COR-L47 (cell line): ENCODE data around the gene FAM131C.
"Not testable (repeated sequence)": the region's sequence is repeated elsewhere in the genome, so short reads cannot be mapped to it uniquely, and the experiment has no call there.

Experiments
- DNase-seq: peaks from one replicate; lab custom pipeline; 2025; lab: John Stamatoyannopoulos, UW

Gene FAM131C

DNA sequence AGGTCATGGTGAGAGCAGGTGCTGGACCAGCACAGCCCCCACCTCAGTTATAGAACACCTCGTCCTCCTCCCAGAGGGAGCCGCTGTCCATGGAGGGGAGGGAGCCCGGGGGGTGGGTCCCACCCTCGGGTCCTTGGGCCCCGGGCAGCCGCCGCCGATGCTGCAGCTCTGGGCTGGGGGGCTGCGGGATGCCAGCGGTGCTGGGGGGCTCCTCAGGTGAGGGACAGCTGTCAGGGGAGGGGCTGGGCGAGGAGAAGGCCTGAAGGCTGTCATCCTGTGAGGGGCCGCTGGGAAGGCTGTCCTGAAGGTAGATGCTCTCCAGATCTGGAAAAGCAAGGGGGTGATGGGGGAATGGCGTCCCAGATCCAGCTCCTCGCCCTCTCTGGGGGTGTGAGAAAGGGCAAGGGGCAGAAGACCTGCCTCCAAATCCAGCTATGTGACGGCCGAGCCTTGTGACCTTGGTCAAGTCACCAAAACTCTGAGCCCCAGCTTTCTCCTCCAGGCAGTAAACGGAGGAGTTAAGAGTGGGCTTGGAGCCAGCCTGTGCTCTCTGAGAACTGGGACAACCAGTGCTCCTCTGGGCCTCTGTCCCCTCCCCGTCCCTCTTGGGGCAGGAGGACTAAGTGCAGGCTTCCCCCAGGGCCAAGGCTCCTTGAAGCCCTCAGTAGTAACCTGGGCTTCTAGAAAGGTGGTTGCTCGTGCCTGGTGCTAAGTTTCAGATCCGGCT, 14.9 kb downstream of the FAM131C start:
- DNase-seq = not testable (repeated sequence)

DNA sequence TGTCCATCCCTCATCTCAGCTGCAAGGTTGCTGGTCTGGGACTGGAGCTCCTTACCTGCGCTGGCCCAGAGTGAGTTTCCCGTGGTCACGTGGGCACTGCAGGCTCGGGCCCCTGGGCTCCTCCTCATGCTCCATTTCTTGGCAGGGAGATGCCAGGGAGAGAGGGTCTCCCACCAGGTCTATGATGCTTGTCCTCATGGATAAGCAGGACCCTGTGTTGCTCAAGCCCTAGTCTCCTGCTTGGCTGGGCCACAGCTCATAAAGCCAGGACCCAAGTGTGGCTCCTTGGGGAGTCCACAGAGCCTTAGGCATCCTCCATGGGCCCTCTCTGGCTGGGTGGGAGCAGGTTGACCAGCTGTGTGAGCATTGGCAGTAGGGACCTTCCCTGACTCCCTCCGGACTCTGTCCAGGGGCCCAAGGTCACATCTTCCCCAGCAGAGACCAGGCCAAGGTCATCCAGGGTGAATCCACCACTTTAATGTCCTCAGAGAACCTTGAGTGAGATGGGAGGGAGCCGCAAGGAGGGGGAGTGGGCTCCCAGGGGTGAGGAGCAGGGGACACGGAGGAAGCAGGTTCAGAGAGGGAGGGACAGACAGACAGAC, 16.0 kb downstream of the FAM131C start:
- not testable (repeated sequence) for DNase-seq

DNA sequence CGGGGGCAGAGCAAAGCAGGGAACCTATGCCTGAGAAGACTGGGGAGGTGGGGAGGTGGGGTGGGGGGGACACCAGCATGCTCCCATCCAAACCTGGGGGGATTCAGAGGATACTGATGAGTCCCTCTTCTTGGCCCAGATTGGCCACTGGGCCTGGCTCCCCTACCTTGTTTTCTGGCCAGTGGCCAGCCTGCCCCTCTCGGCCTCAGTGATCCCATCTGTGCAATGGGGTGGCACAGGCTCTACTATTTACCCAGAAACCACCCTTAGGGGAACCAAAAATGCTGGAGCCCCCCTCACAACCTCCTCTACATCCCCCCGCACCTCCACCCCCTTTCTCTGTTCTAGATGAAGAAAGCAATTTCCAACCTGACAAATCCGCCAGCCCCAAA, 16.9 kb downstream of the FAM131C start:
- DNase-seq = not testable (repeated sequence)

DNA sequence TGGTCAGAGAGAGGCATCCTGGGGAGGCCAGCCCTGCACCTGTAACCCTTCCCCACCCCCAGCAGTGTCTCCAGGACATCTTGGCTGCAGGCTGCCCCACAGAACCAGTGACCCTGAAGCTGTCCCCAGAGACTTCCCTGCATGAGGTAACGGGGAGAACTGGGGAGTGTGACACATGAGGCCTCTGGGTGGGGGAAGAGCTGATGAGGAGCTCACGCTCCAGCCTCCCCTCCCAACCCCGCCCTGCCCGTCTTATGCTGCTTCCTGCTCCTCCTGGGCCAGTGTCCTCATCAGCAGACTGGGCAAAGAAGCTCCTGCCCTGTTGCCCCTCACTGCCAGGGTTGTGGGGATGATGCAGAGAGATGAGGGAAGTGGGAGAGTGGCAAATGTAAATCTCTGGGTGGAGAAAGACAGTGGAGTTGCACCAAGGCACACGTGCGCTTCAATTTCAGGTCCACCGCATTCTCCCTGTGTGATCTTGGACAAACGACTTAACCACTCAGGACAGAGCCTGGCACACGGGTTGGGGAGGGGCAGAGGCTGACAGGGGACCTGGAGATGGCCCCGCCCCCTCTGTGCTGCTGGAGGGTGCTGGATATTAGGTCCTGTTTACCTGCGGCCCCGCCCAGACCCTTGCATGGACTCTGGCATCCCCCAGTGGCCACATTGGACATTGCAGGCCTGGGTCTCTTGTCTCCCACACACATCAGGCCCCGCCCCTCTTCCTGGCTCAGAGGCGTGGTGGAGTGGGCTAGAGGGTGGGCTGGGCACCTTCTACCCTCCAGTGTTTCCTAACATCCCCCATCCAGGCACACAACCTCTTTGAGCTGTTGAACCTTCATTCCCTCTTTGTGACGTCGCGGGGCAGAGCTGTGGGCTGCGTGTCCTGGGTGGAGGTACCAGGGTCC, 17.6 kb downstream of the FAM131C start:
- peak; percentile 92 for DNase-seq

DNA sequence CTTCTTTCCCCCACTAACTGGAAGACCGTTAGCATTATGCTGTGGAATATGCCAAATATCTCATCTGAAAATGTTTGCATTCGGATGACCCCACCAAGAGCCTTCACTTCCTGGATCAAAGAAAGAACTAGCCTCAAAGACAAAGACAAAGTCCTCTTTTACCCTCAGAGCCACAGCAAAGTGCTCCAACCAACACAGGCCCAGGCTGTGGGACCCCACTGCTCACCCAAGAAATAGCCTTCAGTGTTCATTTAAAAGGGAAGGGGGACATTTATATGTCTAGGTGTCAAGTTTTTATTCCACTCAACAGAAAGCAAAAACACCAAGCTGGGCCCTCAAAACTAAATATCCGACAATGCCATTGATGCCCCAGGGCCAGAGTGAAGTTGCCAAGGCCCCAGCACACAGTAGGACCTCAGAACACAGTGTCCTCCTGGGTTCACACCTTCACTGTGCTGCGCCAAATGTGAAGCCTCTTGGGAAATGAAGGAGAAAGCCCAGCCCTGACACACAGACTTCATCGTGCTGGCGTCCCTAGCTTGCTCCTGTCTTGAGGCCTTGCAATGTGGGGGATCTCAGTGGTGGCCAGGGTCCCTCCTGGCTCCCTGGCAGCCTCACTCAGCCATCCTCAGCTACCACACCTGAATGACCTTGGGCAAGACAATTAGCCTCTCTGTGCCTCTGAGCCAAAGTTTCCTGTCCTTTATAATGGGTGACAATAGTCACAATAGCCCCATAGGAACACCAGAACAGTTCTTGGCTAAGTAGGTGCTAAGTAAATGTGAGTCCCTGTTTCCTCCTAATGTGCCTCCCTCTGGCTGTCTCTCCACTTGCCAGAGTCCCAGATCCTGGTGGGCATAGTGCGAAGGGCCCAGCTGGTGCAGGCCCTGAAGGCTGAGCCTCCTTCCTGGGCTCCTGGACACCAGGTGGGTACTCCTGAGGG, 18.6 kb downstream of the FAM131C start:
- DNase-seq = no peak

DNA sequence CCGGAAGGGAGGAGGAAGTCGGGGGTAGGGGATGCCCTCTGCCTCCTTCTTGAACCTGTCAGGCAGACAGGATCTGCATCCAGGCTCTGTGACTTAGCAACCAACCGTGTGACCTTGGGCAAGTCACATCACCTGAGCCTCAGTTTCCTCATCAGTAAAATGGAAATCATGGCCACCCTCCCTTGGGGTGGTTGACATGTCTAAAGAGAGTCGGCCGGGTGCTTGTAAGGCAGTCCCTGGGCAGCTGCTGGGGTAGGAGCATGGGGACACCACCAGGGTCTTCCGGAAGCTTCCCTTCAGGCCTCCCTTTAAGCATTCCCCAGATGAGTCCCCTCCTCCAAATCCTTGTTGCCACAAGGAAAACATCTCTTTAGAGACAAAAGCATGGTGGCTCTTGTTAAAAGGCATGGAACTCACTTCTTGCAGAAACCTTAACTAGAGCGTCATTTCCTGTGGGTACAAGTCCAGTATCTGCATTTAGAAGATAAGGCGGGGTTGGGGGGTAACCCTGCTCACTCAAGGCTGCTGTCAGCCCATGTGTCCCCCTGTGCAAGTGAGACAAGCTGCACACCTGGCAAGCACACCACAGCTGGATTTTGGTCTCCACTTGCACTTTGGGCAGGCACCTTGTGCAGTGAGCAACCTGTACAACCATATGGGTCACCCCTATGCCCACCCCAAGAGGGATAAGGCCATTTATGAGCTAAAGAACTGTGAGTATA, 19.5 kb downstream of the FAM131C start:
- no peak for DNase-seq

DNA sequence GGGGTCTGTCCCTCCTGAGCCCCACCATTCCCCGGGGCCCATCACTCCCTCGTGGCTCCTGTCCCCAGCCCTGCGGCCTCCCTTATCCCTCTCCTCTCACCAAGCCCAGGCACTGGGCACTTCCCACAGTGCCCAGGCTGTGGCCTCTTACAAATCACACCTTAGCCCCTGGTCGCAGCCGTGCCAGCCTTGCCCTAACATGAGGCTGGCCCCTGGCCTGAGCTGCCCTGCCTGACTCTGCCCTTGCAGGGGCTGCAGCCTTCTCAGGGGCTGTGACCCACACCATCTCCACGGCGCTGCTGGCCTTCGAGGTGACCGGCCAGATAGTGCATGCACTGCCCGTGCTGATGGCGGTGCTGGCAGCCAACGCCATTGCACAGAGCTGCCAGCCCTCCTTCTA, 21.5 kb downstream of the FAM131C start:
- not testable (repeated sequence) for DNase-seq

DNA sequence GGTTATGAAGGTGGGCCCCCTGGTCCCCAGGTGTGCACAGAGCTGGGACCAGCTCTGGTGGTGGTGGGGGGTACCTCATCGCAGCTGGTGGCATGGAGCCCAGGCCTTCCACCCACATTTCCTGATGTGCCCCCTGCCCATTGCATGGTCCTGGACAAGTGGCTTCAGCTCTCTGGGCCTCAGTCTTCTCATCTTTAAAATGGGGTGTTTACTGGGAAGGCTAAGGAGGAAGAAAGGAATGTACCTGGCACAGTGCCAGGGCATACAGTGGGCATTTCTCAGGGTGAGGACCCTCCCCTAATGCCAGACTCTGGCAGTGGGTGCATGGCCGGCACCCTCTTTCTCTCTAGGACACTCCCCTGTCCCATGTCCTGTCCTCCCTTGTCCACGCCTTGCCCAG, 22.4 kb downstream of the FAM131C start:
- no peak for DNase-seq

DNA sequence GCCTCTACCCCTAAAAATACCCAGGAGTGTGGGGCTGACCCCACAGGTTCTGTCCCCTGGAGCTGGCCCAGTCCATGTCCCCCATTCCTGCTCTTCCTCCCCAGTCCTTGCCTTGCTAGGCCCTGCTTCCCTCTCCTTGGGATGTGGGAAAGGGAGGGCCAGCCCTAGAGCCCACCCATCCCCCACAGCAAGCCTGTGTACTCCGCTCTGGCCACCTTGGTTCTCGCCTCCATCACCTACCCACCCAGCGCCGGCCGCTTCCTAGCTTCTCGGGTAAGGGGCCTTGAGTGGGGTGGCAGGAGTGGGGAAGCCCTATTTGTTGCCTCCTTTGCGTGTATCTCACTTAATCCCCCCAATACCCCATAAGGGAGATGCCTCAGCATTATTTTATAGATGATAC, 23.1 kb downstream of the FAM131C start:
- no peak for DNase-seq

DNA sequence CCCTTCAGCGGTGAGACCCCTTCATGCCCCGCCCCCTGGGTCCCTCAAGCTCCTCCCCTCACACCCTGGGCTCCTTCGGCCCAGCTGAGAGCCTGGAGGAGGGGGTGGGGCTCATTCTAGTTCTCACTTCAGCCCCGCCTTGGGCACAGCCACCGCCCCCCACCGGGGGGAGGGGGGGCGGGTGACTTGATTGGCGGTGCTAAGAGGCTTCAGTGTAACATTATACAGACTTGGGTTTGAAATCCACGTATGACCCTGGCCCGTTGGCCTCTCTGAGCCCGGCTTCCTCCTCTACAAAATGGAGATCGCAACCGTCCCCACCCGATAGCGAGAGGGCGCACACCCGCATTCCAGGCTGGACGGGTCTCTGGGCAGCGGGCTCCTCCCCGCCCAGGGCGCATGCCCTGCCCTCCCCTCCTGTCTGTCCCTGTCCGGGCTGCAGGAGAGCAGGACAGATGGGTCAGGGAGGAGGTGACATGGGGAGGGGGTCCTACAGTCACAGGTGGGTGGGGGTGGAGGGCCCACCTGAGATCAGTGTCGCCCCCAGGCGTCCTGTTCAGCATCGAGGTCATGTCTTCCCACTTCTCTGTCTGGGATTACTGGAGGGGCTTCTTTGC, 24.8 kb downstream of the FAM131C start:
- no peak for DNase-seq

DNA sequence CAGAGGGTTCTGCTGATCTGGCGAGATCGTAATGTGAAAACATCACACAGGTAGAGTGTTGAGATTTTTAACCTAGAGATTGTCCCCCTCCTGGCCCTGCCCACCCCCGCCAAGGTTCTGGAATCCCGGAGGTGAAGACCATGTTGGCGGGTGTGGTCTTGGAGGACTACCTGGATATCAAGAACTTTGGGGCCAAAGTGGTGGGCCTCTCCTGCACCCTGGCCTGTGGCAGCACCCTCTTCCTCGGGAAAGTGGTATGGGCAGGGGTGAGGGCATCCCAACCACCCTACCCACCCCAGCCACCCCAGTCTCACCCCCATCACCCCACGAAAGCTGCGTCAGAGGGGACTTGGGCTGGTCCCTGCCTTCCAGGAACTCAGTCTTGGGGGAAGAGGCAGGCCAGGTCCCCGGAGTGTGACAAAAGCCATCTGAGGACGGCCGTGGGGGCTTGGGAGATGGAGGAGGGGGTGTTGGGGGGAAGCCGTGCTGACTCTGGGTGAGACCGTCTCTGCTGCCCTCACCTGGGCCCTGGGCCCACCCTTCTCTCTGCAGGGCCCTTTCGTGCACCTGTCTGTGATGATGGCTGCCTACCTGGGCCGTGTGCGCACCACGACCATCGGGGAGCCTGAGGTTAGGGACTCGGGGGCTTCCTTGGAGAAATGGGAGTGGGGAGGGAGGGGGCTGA, 25.5 kb downstream of the FAM131C start:
- DNase-seq = no peak

DNA sequence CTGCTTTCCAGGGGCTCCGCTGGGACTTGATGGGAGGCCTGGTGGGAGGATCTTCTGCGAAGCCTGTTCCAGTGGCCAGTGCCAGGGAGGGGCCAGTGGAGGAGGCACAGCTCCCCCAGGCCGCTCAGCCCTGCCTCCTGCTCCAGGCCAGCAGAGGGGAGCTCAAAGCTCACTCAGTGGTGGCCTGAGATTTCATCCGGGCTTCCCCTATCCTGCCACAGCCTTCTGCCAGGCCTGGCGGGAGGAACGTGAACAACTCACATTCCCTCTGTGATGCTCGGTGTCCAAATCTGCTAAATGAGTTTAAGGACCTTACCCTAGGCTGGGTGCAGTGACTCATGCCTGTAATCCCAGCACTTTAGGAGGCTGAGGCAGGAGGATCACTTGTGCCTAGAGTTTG, 26.6 kb downstream of the FAM131C start:
- no peak for DNase-seq

DNA sequence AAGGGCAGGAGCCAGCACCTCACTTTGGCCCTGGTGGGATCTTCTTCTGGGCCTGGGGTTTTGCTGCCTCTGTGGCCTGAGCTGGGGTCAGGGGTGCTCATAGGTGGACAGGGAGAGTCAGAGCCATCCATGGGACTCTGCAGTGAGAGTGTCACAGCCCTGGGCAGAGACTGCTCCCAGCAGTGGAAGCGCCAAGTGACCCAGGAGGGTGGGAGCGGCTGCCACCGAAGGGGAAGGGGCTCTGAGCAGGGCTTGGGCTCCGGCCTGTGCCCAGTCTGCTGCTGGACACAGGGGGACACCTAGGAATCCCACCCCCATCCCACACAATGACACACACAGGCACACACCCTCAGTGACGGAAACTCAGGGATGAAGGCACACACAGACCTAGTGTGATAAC, 29.5 kb downstream of the FAM131C start:
- DNase-seq = no peak

DNA sequence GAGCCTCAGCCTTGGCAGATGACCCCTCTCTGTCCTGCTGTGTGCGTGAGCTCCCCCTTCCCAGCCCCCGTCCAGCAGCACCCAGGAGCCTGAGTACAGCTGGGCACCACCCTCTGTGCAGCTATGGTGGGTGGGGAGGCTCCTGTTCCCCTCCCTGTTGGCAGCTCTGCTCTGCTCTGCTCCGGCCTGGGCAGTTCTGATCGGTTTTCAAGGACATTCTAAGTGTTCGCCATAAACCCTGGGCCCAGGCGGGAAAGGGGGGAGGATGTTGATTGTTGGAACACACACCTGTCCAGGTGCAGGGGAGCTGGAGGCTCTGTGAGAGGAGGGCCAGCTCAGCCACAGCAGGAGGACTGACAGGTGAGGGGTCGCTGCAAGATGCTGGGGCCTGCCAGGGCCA, 29.9 kb downstream of the FAM131C start, which contains the start of gene CLCNKB:
TSS of gene CLCNKB (plus strand) at position 262 of the 400 bp plus-strand sequence. CDS start 711 bp downstream, outside the sequence.
- DNase-seq = no peak

DNA sequence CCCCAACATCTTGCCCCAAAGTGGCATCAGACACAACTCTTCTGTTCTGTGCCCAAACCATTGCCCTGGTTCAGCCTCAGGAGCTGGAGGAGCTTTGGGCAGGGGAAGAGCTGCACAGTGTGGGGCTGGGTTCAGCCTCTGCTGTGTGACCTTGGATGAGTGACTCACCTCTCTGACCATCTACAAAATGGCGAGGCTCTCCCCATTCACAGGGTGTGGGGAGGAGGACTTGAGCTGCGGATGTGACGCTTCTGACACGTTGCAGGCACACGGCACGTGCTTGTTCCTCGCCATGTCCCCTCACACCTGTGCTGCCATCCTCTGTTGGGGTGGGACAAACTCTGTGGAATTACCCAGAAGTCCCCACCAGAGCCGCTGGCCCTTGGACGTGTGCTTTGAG, 30.8 kb downstream of the FAM131C start:
- DNase-seq = not testable (repeated sequence)

DNA sequence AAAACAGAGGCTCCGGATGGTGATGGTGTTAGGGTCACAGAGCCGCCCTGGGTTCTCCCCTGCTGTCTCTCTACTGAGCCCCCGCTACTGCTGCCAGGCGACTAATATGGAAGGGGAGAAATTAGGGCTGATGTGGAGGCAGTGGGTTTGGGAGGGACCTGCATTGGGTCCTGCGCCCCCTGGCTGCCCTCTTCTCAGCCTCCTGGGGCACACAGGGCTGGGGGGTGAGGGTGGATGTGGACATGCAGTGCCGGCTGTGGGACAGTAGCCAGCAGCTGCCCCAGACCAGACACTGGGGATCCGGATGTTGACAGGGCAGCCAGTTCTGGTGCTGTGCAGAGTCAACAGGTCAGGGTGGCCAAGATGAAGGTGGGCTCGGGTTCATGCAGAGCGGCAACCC, 31.4 kb downstream of the FAM131C start:
- no peak for DNase-seq

DNA sequence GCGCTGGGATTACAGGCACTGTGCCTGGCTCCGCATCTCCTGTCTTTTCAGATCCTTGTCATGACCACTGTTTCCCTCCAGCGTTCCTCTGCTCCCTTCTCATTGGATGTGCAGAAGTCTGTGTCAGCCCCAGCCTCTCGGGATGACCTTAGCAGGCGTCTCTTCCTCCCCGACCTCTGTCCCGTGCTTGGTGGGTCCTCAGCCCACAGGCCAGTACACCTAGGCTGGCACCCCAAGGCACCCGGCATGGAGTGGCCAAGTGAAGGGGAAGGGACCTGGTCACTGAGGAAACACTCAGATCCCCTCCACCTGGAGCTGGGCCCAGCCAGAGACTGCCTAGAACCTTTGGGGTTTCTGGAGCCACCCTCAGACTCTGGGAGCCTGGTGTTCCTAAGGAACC, 32.3 kb downstream of the FAM131C start:
- DNase-seq = no peak

DNA sequence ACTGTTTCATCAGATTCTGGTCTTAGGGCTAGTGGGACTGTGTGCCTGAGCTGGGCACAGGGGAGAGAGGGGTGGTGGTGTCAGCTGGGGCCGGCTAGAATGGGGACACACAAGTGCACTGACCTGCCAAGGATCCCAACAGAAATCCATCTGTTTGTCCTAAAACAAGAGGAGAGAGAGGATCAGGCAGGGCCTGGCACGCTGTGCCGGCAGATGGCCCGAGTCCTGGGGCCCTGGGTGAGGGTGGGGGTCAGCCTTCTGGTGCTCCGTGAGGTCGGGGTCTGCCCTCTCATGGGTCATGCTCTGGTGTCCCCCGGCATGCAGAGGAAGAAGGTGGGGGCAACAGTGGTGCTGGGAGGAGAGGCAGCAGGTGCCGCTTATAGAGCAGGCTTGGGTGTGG, 33.6 kb downstream of the FAM131C start:
- DNase-seq = not testable (repeated sequence)

DNA sequence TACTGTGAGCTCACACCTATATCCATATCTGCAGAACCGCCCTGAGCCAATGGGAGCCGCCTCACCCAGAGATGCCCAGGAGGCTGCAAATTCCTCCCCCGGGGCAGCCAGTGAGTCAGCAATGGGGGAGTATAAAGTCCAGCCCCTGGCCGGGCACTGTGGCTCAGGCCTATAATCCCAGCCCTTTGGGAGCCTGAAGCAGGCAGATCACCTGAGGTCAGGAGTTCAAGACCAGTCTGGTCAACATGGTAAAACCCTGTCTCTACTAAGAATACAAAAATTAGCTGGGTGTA, 34.9 kb downstream of the FAM131C start:
- no peak for DNase-seq

DNA sequence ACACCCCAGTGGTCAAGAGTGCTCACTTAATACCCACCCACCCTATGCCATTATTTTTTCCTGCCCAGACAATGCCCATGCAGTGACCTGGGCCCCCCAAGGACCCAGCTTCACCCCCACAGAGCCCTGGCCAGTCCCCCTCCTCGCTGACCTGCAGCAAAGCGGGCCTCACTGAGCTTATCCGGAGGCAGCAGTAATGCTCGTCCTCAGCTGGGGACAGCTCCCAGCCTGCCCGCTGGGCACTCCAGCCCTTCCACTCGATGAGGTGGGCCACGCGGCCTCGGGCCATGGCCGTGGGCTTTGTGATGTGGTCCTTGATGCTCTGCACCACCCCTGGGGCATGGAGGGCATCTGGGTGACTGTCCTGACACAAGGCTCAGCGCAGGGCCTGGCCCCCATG, 37.0 kb downstream of the FAM131C start:
- not testable (repeated sequence) for DNase-seq
